ENCODE data around the gene FGA.

GRCh38 chr4:154617820-154618317, 27.3 kb upstream of the FGA start:
- TF ChIP-seq, protein P1, sequence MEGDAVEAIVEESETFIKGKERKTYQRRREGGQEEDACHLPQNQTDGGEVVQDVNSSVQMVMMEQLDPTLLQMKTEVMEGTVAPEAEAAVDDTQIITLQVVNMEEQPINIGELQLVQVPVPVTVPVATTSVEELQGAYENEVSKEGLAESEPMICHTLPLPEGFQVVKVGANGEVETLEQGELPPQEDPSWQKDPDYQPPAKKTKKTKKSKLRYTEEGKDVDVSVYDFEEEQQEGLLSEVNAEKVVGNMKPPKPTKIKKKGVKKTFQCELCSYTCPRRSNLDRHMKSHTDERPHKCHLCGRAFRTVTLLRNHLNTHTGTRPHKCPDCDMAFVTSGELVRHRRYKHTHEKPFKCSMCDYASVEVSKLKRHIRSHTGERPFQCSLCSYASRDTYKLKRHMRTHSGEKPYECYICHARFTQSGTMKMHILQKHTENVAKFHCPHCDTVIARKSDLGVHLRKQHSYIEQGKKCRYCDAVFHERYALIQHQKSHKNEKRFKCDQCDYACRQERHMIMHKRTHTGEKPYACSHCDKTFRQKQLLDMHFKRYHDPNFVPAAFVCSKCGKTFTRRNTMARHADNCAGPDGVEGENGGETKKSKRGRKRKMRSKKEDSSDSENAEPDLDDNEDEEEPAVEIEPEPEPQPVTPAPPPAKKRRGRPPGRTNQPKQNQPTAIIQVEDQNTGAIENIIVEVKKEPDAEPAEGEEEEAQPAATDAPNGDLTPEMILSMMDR (IDR thresholded peaks at IDR 0.05), result no peak
- no peak for TF ChIP-seq POLR2AphosphoS5 (IDR thresholded peaks at IDR 0.05)
